GM12874 (cell line): Measurements from ENCODE around the gene ZNF407.

Experiments
- CTCF ChIP-seq: IDR thresholded peaks from 2 replicates; pipeline ENCODE4 v1.5.1; 2011; ENCODE audit warnings: low read depth, mild to moderate bottlenecking, control low read depth, low read length, moderate library complexity; ENCODE audit not compliant: insufficient read depth

Gene ZNF407

GRCh38 chr18:75100832-75101630, 503.4 kb downstream of the ZNF407 start:
- no peak for TF ChIP-seq CTCF

DNA sequence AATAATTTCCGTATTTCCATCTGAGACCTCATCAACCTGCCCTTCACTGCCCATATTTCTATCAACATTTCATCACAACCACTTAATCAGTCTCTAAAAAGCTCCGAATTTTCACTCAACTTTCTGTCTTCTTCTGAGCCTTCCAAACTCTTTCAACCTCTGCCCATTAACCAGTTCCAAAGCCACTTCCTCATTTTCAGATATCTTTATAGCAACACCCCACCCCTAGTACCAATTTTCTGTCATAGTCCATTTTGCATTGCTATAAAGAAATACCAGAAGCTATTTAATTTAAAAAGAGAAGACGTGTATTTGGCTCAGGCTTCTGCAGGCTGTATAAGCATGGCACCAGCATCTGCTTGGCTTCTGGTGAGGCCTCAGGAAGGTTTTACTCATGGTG, 504.2 kb downstream of the ZNF407 start:
- TF ChIP-seq CTCF = no peak

DNA sequence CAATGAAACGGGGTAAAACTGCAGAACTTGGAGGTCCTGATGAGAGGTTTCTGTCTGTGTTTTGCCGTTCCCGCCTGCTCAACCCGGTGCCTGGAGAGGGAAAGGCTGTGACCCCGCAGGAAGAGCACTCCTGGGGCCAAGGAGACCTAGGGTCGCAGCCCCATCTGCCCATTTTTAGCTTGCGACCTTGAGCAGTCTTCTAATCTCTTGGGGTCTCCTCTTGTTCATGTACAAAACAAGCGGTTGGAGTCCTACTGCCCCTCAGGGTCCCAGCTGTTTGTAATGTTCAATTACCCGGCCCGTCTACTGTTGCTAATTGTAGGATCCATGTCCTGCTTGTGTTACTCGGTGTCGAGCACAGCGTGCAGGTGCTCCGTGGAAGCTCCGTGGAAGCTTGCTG, 506.8 kb downstream of the ZNF407 start:
- no peak for TF ChIP-seq CTCF

DNA sequence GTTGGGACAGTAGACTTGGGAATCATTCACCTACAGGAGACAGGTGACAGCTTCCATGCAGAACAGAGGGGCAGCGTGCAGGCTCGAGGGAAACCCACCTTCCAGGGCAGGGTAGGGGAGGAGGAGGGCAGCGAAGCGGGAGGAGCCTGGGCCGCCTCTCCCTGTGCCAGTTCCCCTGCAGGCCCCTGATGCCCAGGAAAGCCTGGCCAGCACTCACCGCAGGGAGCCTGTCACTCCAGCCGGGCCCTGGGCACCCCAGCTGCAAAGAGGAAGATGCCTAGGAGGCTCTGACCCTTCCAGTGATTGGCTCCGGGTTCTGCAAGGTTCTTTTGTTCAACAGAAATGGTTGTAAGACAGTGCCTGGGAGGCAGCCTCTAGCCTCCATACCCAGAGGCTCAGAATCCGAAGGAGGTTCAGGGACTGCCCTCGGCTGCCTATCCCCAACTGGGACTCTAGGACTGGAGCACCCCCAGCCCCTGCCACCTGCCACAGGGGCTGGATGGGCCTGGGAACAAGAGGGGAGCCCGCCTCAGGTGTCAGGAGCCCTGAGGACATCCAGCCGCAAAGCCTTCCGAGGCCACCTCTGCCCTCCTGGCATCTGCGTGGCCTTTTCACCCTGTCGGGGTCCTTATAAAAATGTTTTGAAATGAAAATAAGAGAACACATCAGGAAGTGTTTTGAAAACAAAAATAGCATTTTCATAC, 508.0 kb downstream of the ZNF407 start:
- no peak for TF ChIP-seq CTCF

DNA sequence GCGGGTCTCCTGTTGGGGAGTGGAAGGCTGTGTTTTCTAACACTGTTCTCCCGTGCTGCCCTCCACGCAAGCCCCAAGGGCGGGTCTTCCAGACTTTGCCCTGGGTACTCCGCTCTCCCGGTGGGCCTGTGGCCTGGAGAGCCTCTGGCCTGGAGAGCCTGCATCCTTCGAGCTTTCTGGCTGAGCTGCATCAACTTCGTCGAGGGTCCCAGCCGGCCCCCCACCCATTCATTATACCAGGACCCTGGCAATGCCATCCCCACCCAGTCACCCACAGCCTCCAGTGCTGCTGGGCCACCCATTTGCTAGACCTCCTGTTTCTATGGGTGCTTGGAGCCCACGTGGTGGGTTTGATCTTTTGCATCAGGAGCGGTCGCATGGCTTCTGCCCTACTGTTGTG, 509.1 kb downstream of the ZNF407 start:
- TF ChIP-seq CTCF = no peak

DNA sequence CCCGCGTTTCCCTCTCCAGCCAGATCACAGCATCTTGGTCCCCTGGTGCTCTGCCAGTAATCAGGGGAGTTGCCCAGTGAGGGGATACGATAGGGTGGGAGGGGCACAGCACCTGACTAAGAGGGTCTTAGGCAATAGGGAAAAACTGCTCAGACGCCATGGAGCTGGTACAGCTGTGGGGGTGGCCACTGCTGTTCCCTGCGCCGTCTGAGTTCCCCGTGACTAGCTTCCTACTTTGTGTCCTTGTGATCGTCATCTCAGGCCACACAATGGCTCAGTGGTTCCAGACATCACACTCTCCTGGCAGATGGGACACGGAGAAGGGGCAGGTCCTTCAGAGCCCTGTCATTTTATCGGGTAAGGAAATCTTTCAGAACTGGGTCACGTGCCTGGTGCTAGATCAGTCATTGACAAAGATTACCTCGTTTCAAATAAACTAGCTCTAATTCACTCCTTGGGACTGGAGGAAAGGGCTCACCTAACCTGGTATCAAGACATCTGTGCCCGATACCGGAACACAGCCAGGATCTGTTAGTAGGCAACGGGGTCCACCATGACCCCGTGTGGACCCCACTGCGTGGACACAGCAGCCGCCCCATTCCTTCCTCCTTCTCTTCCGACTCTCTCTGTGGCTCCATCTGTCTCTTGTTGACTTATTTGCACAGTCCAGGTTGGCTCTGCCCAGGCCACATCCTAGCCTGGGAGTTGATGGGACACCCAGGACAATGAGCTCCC, 509.7 kb downstream of the ZNF407 start:
- no peak for TF ChIP-seq CTCF

- TF ChIP-seq CTCF = no peak
Measured at GRCh38 chr18:75107931-75108276, 510.2 kb downstream of the ZNF407 start.
